22Rv1 (cell line): ENCODE measurements around the gene C1QTNF4.
A peak's percentile ranks its signal among the peaks of the same experiment; 100 is the strongest.

Source experiments
- H3K27ac ChIP-seq: fragments of 450-650 bp; 2 replicates; pipeline ENCODE4 v1.5.1; 2017
- CTCF ChIP-seq: fragments of 450-650 bp; IDR thresholded peaks from 2 replicates; pipeline ENCODE4 v1.5.1; 2017; ENCODE audit warnings: mild to moderate bottlenecking
- ZFX ChIP-seq: fragments of 450-650 bp; IDR thresholded peaks from 2 replicates; pipeline ENCODE4 v1.6.1; 2017; ENCODE audit warnings: antibody characterized with exemption, borderline replicate concordance

C1QTNF4 gene

GRCh38 chr11:47572715-47573255, 21.4 kb downstream of the C1QTNF4 start:
- no peak for TF ChIP-seq CTCF
- TF ChIP-seq ZFX: no peak
- no peak overlapping the region for H3K27ac ChIP-seq

GRCh38 chr11:47571895-47572294, 22.3 kb downstream of the C1QTNF4 start:
- no peak for TF ChIP-seq CTCF
- TF ChIP-seq ZFX: no peak
- H3K27ac ChIP-seq: no peak overlapping the region

- no peak overlapping the region for H3K27ac ChIP-seq
- no peak for TF ChIP-seq CTCF
- no peak for TF ChIP-seq ZFX
These were observed 22.9 kb downstream of the C1QTNF4 start for GRCh38 chr11:47571357-47571729.

GRCh38 chr11:47570651-47571356, 23.4 kb downstream of the C1QTNF4 start:
- no peak overlapping the region for H3K27ac ChIP-seq
- no peak for TF ChIP-seq ZFX
- no peak for TF ChIP-seq CTCF

GRCh38 chr11:47569646-47570045, 24.6 kb downstream of the C1QTNF4 start:
- no peak for TF ChIP-seq ZFX
- no peak for TF ChIP-seq CTCF
- H3K27ac ChIP-seq: no peak overlapping the region

GRCh38 chr11:47566149-47566698, 28.0 kb downstream of the C1QTNF4 start:
- no peak for TF ChIP-seq ZFX
- TF ChIP-seq CTCF: no peak
- peak overlapping the region; percentile 84 for H3K27ac ChIP-seq

- H3K27ac ChIP-seq: peak within 1 kb of the TSS; percentile 84
- TF ChIP-seq CTCF (no peak), ZFX (peak; percentile 45; the same call in 1 of the 2 replicates)
These were observed 28.7 kb downstream of the C1QTNF4 start, which contains the start of gene PTPMT1 for GRCh38 chr11:47565340-47566148. Gene PTPMT1 (plus strand): TSS chr11:47565599. CDS start chr11:47565623, 24 bp downstream.
